IPS-20b (cell line): ENCODE results near the gene NBAS.
"Not testable (repeated sequence)": the region's sequence is repeated elsewhere in the genome, so short reads cannot be mapped to it uniquely, and the experiment has no call there.

Source experiments
- H3K27ac ChIP-seq: one replicate; pipeline ENCODE4 v1.5.1; 2013; ENCODE audit warnings: low read length
- H3K27me3 ChIP-seq: 2 replicates; pipeline ENCODE4 v1.6.1; 2013; ENCODE audit warnings: mild to moderate bottlenecking, low read length, inconsistent platforms; ENCODE audit not compliant: insufficient read depth
- H3K36me3 ChIP-seq: 2 replicates; pipeline ENCODE4 v1.6.1; 2013; ENCODE audit warnings: low read depth, mild to moderate bottlenecking, inconsistent platforms, low read length, moderate library complexity; ENCODE audit not compliant: insufficient read depth
- H3K4me1 ChIP-seq: 2 replicates; pipeline ENCODE4 v1.6.1; 2013; ENCODE audit warnings: mild to moderate bottlenecking, control low read depth, inconsistent platforms, low read length, moderate library complexity; ENCODE audit not compliant: insufficient read depth
- H3K4me3 ChIP-seq: 2 replicates; pipeline ENCODE4 v1.5.1; 2013; ENCODE audit warnings: mild to moderate bottlenecking, low read length, inconsistent platforms
- H3K9ac ChIP-seq: 2 replicates; pipeline ENCODE4 v1.6.1; 2013; ENCODE audit warnings: low read depth, mild to moderate bottlenecking, inconsistent platforms, low read length, moderate library complexity
- H3K9me3 ChIP-seq: 2 replicates; pipeline ENCODE4 v1.6.1; 2013; ENCODE audit warnings: mild to moderate bottlenecking, low read depth, low read length, inconsistent platforms; ENCODE audit not compliant: insufficient read depth

The NBAS gene

DNA sequence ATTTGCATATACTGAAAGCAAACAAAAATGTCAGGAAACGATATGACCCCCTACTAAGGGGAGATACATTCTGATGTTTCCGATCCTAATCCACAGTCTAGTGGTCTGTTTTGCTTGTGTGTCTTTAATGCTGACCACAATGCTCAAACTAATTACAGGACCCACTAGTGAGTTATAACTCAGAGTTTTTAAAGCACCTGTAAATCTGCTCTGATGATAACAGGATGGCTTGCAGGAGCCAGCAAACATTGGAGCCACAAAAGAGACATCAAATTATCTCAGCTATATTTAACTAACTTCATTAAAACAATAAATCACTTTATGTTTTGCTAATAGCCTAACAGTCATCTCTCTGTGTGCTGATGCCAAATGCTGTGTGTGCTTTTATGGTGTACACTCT, 300.3 kb downstream of the NBAS start:
- Histone ChIP-seq H3K9me3 (peaks cover 11% of the 10 kb centered on the region; the same call in 1 of the 2 replicates), H3K27me3 (no peaks in the 10 kb centered on the region), H3K4me3 (peak overlapping the region; percentile 25; the same call in 1 of the 2 replicates), H3K4me1 (peaks cover 25% of the 10 kb centered on the region), H3K36me3 (no peaks in the 10 kb centered on the region), H3K9ac (no peak overlapping the region), H3K27ac (no peak overlapping the region)

DNA sequence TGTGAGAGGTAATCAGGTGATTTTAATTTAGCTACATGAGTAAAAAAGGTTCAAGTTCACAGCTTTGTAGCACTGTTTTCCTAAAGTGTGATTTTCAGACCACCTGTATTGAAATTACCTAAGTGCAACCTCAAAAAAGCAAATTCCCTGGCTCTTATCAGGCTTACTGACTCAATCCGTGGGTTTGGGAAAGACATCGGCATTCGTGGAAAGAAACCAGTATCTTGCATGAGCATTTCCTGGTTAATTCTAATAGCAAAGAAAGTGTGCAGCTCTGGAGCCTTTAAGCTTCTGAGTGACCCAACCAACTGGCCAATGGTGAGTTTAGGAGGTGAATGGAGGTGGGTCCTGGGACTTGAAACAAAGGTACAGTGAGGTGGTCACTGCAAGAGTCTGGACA, 300.9 kb downstream of the NBAS start:
- Histone ChIP-seq H3K4me3 (peak overlapping the region; percentile 25; the same call in 1 of the 2 replicates), H3K9ac (peak overlapping the region; percentile 21; the same call in 1 of the 2 replicates), H3K4me1 (peaks cover 25% of the 10 kb centered on the region), H3K9me3 (peaks cover 11% of the 10 kb centered on the region; the same call in 1 of the 2 replicates), H3K27ac (no peak overlapping the region), H3K36me3 (no peaks in the 10 kb centered on the region), H3K27me3 (no peaks in the 10 kb centered on the region)

DNA sequence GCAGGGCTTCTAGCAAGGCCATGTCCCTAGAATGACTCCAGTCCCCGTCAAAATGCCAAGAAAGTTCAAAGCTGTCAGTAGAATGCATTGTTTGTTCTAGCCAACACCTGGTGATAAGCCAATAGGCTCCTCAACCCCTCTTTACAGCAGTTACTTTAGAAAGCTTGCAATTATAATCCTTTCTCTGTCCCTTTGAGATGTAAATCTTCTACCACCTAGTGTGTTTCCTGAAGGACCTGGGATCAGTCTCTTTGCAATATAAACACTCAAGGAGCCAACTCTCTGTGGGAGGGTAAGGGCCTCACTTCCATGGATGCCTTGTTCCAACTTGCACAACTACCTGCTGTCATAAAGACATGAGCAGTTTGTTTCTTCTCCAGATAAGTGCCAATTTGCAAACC, 301.8 kb downstream of the NBAS start:
- Histone ChIP-seq H3K9ac (no peak overlapping the region), H3K27me3 (no peaks in the 10 kb centered on the region), H3K9me3 (peaks cover 11% of the 10 kb centered on the region; the same call in 1 of the 2 replicates), H3K27ac (no peak overlapping the region), H3K4me3 (peak overlapping the region; percentile 44; the same call in 1 of the 2 replicates), H3K36me3 (no peaks in the 10 kb centered on the region), H3K4me1 (peaks cover 25% of the 10 kb centered on the region)

DNA sequence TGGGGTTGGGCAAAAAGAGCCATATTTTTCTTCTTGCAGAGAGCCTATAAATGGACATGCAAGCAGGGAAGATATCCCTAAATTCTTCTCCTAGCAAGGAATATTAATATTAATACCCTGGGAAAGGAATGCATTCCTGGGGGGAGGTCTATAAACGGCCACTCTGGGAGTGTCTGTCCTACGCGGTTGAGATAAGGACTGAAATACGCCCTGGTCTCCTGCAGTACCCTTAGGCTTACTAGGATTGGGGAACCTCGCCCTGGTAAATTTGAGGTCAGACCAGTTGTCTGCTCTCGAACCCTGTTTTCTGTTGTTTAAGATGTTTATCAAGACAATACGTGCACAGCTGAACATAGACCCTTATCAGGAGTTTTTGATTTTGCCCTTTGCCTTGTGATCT, 302.7 kb downstream of the NBAS start:
- not testable (repeated sequence) for H3K4me3 ChIP-seq, H3K27me3 ChIP-seq, H3K36me3 ChIP-seq, H3K27ac ChIP-seq, H3K9ac ChIP-seq
- H3K9me3 ChIP-seq, result peaks cover 11% of the 10 kb centered on the region; the same call in 1 of the 2 replicates
- H3K4me1 ChIP-seq, result peaks cover 25% of the 10 kb centered on the region

DNA sequence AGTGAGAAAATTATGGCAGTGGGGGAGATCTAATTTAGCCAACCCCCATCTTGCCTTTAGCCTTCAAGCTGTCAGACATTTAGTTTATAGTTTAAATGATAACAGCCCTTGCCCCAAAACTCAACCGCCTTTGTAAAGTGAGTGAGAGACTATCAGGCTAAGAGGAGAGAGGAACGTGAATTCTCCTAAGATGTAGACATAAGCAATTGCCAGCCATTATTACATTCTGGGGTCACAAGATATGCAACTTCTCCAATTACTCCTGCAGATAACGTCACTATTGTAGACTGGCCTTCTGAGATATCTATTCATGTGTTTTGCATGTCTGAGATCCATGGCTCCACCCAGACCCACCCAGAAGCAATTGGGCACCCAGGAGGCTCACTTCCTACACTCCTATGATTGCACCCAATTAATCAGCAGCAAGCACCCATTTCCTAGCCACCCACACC, 307.3 kb downstream of the NBAS start:
- no peak overlapping the region for H3K9ac ChIP-seq
- H3K9me3 ChIP-seq, result peaks cover 12% of the 10 kb centered on the region; the same call in 1 of the 2 replicates
- H3K4me1 ChIP-seq, result no peaks in the 10 kb centered on the region; the same call in 1 of the 2 replicates
- H3K27ac ChIP-seq, result no peak overlapping the region
- no peak overlapping the region for H3K4me3 ChIP-seq
- no peaks in the 10 kb centered on the region for H3K36me3 ChIP-seq
- no peaks in the 10 kb centered on the region for H3K27me3 ChIP-seq

DNA sequence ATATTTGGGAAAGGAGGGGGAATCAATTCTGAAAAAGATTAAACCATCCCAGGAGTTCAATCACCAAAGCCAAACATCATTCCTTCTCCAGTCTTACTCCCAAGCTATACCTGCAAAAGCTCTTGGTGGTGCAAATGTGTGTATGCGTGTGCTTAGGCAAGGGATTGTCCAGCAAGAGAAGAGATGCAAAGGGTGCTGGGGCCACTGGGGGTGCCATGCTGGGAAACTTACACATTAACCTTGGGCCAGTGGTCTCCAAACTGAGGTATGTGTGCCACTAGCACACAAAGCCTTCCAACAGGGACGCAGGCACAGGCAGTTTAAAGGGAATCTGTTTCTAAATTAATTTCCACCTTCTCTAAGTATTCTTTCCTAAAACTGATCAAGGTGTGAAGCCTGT, 307.9 kb downstream of the NBAS start:
- Histone ChIP-seq H3K36me3 (no peaks in the 10 kb centered on the region), H3K27me3 (no peaks in the 10 kb centered on the region), H3K4me1 (no peaks in the 10 kb centered on the region), H3K27ac (no peak overlapping the region), H3K9ac (no peak overlapping the region), H3K4me3 (no peak overlapping the region), H3K9me3 (peaks cover 6% of the 10 kb centered on the region; the same call in 1 of the 2 replicates)

DNA sequence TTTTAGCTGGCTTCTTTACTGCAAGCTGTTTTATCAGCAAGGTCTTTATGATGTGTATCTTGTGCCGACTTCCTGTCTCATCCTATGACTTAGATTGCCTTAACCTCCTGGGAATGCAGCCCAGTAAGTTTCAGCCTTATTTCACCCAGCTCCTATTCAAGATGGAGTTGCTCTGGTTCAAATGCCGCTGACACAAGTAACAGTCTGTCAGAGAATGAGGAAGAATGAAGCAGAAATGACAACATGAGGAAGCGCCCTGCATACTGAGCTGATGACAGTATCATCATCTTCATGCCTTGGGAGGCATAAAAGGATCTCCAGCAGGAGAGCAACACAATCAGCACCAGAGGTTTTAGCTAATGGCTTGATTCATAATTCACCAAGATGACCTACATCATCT, 309.4 kb downstream of the NBAS start:
- H3K4me3 ChIP-seq, result no peak overlapping the region
- no peaks in the 10 kb centered on the region for H3K36me3 ChIP-seq
- H3K4me1 ChIP-seq, result no peaks in the 10 kb centered on the region
- H3K9ac ChIP-seq, result no peak overlapping the region
- H3K27me3 ChIP-seq, result no peaks in the 10 kb centered on the region
- H3K9me3 ChIP-seq, result peaks cover 3% of the 10 kb centered on the region; the same call in 1 of the 2 replicates
- no peak overlapping the region for H3K27ac ChIP-seq

DNA sequence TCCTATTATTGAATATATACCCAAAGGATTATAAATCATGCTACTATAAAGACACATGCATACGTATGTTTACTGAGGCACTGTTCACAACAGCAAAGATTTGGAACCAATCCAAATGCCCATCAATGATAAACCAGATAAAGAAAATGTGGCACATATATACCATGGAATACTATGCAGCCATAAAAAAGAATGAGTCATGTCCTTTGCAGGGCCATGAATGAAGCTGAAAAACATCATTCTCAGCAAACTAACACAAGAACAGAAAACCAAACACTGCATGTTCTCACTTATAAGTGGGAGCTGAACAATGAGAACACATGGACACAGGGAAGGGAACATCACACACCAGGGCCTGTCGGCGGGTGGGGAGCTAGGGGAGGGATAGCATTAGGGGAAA, 310.2 kb downstream of the NBAS start:
- not testable (repeated sequence) for H3K27ac ChIP-seq, H3K4me1 ChIP-seq

DNA sequence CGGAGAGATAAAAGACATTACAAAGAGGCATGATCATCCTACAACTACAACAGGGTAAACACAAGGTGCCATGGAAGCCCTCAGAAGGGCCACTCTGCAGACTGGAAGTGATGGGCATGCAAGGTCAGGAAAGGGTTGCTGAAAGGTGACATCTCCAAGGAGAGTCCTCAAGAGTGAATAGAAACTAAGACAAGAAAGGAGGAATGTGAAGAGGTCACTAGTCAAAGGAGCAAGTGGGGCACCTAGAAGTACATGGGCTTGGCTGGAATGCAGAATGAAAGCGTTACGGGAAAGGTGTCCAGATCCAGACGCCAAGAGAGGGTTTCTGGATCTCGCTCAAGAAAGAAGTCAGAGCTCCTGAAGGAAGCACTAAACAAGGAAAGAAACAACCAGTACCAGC, 314.3 kb downstream of the NBAS start:
- Histone ChIP-seq H3K27me3 (no peaks in the 10 kb centered on the region), H3K4me3 (no peak overlapping the region), H3K36me3 (no peaks in the 10 kb centered on the region), H3K27ac (no peak overlapping the region), H3K9ac (no peak overlapping the region), H3K4me1 (peaks cover 1% of the 10 kb centered on the region; the same call in 1 of the 2 replicates), H3K9me3 (peaks cover 3% of the 10 kb centered on the region; the same call in 1 of the 2 replicates)

More for the DNA sequence above, 310.2 kb downstream of the NBAS start:
- not testable (repeated sequence) for H3K9me3 ChIP-seq, H3K9ac ChIP-seq, H3K36me3 ChIP-seq, H3K4me3 ChIP-seq, H3K27me3 ChIP-seq

DNA sequence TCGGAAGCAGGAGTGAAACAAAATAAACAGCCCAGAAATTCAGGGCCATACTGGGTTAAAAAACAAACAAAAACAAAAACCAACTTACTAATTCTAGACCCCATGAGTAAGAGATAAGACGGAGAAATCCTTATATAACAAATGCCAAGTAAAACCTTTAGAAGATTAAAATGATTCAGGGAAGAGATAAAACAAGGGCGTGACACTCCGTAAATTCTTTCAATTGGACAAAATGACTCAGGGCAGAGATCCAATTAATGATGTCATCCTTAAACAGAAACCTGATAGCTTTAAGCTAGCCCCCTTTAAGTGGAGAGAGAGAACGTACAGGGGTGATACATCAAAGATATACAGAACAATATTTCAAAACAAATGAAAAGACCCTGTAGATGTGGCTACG, 317.4 kb downstream of the NBAS start:
- H3K27me3 ChIP-seq, result no peaks in the 10 kb centered on the region
- H3K9ac ChIP-seq, result no peak overlapping the region
- no peaks in the 10 kb centered on the region for H3K9me3 ChIP-seq
- H3K27ac ChIP-seq, result no peak overlapping the region
- peaks cover 3% of the 10 kb centered on the region; the same call in 1 of the 2 replicates for H3K4me1 ChIP-seq
- H3K4me3 ChIP-seq, result no peak overlapping the region
- H3K36me3 ChIP-seq, result no peaks in the 10 kb centered on the region

DNA sequence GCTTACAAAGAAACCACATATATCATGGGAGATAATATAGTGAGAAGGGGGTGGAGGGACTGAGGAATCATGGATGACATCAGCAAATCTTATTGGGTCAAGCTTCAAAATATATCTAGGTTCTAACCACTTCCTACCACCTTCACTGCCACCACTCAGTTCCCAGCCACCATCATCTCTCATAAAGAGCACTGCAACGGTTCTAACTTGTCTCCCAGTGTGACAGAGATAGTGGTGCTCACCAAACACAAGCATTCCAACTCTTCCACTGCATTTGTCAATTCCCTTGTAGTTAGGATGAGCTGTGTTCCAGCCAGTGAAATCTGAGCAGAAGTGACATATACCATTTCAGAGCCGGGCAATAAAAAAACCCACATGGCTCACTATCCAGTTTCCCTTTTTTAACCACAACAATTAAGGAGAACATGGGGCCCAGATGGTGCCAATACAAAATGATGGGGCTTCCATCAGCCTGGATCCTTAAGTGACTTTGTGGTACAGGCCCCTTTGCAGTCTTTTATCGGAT, 318.1 kb downstream of the NBAS start:
- no peak overlapping the region for H3K9ac ChIP-seq
- H3K4me1 ChIP-seq, result peaks cover 3% of the 10 kb centered on the region; the same call in 1 of the 2 replicates
- H3K27ac ChIP-seq, result no peak overlapping the region
- H3K27me3 ChIP-seq, result no peaks in the 10 kb centered on the region
- H3K9me3 ChIP-seq, result no peaks in the 10 kb centered on the region
- no peak overlapping the region for H3K4me3 ChIP-seq
- no peaks in the 10 kb centered on the region for H3K36me3 ChIP-seq

DNA sequence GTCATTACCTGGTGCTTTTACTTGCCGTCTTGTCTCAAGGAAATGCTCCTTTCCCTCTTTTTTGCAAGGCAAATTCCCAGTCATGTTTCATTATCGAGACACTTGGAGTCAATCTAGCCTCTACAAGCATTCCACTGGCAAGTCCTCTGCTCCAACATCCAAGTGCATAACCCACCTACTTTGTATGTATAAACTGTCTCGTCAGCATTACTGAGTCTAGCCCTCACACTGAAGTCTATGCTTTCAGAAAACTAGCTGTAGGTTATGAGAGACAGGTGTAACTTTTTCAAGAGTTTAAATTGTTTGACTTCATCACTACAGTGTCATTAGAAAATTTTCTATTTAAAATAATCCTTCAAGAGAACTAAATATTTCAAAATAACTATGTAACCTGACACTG, 319.2 kb downstream of the NBAS start:
- Histone ChIP-seq H3K4me1 (peaks cover 3% of the 10 kb centered on the region; the same call in 1 of the 2 replicates), H3K9me3 (no peaks in the 10 kb centered on the region), H3K4me3 (no peak overlapping the region), H3K9ac (no peak overlapping the region), H3K36me3 (no peaks in the 10 kb centered on the region), H3K27me3 (no peaks in the 10 kb centered on the region), H3K27ac (no peak overlapping the region)
